Measurements from ENCODE around the gene UBAC1.
"Not testable (repeated sequence)": the region's sequence is repeated elsewhere in the genome, so short reads cannot be mapped to it uniquely, and the experiment has no call there.

The UBAC1 gene

DNA sequence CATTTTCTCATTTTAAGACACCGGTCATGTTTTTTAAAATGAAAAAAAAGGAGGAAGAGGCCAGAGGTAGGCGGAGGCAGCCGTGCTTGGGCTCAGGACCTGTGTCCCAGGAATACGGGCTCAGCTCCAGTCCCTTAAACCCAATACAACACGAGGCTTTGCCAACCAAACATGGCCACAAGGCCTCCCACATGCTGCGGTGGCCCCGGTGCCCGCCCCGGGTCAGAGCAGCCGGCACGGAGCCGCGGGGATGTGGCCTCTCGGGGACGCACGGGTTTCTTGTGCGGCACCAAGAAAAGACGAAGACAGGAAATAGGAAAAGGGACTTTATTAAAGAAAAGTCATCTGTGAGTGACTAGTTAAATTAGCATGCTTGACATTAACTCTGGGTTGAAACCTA, 28.5 kb downstream of the UBAC1 start:
- no peak for DNase-seq

DNA sequence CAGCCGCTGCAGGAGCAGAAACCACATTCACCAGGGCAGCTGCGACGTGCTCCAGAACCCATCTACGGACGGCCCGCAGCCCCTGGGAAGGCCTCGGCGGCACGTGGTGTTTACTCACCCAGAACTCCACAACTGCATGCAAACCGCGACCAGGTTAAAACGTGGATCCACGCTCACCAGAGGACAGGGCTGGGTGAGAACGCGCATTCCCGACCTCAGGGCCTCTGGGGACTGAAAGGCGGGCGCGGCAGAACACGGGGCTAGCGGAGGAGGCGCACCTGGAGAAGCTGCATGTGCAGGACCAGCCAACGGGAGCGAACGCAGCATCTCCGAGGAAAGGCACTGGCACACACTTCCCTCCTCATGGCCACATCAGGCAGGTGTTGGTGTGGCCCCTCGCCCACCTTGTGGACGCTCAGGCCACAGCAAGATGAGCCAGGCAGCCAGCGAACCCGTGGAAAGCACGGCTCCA, 29.8 kb downstream of the UBAC1 start:
- no peak for DNase-seq

DNA sequence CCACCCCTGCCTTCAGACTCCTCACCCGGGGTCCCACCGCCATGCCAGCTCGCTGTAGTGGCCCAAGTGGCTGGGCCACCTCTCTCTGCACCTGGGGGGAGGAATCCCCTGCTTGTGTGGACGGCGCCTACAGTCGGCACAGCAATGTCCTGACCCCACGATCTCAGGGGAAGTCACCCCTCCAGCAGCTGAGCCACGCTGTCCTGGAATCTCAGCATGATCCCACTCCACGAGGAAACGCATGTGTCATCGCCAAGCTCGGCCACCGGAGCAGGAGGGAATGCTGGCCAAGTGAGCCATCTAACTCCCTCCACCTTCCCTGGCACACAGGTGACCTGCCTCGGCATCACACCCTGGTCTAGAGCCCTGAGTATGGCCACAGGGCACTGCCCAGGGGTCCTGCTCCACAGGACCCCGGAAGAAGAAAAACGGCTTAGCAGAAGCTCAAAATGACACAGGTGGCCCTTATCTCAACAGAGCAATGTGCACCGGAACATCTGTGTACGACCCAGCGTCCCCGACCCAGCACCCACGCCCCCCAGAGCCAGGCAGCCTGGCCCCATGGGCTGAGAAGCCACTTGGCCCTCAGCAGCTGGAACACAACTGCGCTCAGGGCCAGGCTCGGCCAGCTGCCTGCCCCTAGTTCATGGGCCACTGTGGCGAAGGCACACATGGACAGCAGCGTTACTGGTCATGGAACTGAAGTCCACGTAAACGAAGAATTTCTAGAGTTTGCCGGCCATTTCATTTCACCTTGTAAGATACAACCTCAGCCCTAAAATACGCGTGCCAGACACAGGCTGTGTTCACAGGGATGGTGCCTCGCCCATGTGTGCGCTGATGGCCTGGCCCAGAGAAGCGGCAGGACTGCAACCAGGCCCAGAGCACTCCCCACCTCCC, 30.5 kb downstream of the UBAC1 start:
- no peak for DNase-seq

- DNase-seq = no peak
Measured at GRCh38 chr9:135929656-135930445, 31.3 kb downstream of the UBAC1 start.

DNA sequence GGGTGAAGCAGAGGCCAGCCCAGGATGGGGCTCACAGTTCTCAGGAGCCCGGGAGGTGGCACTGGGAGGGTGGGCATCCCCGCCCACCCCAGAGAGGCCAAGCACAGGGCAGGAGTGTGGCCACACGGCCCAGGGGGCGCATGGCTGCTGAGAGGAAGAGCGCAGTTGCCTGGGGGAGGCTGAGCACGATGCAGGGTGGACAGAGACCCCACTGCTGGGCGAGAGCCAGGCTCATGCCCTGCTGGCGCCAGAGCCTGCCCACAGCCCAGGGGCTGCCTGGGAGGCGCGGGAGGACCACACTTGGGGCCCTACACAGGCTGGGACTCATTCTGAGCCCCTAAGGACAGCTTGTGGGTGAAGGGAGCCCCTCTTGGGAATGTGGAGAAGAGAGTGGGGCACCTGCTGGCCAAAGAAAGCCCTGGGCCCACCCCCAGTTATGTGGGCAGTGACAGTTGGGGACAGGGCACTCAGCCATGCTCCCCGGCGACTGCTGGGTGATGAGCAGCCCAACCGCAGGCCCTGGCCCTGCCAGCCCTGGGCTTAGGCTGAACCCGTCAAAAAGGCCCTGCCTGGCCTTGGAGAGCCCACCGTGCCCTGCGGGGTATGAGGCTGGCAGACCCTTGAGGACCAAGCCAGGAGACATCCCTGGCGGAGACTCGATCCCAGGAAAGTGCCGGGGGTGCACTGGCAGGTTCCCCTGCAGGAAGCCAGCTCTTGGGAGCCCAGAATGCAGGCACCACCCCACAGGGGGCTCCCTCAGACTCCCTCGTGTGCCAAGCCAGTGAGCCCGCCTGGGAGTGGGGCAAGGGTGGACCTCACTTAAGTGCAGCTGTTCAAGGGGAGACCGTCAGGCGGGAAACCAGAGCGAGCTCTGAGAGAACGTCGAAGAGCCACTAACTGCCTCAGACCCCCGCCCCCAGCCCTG, 32.2 kb downstream of the UBAC1 start:
- no peak for DNase-seq

DNA sequence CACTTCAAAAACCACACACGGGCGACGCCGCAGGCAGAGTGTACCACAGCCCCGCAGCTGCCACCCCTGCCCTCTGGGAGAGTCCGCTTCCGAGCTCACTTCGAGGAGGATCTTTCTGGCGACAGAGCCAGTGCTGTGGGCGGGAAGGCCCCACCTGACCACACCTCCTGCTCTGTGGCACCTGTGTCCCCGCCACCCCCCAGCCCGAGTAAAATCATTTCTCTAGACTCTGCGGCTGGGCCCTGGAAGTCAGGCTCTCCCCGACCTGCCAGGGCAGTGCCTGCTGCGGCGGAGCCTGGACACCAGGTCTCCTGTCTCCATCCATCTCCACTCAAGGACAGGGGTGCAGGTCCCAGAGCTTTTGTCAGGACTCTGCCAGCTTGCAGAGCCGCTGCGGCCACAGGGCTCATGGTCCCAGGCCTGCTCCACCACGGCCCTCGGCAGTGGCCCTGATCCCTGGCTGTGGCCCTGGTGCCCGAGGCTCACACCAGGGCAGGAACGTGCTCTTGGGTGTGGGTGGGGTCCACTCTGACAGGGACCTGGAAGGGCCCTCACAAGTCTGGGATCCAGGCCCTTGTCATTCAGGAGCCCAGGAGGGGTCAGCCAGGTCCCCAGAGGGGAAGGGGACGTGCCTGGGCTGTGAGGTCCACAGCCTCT, 33.0 kb downstream of the UBAC1 start:
- no peak for DNase-seq

- no peak for DNase-seq
Measured at GRCh38 chr9:135927195-135928013, 33.8 kb downstream of the UBAC1 start.

DNA sequence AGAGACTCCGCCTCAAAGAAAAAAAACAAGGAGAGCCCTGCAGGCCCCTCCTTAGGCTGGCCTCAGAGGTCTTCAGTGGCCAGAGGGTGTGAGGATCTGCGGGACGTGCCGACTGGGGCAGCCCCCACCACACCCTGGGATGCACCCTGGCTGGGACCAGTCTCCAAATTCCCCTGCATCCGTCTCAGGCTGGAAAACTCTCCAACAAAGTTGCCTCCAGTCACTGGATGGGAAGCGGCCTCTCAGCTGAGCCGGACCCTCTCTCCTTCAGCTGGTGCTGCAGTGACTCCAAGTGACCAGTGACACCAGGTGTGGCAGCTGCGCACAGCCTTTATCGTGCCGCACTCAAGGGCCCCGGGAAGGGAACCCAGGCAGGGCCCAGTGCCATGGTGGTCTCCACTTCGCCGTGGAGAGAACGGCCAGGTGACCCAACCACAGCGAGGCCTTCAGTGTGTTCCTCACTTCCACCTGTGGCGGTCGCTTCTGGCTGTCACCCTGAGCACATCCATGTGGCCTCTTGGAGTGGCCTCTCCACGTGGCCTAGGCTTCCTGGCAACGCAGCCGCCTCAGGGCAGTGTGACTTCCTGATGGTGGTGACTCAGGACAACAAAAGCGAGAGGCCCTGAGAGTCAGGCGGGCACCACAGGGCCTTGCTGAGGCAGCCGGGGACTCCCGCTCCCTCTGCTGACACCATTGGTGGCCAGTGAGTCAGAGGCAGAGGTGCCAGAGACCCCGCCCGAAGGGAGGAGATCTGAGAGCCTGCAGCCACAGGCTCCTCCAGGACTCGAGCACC, 34.6 kb downstream of the UBAC1 start:
- DNase-seq = no peak

DNA sequence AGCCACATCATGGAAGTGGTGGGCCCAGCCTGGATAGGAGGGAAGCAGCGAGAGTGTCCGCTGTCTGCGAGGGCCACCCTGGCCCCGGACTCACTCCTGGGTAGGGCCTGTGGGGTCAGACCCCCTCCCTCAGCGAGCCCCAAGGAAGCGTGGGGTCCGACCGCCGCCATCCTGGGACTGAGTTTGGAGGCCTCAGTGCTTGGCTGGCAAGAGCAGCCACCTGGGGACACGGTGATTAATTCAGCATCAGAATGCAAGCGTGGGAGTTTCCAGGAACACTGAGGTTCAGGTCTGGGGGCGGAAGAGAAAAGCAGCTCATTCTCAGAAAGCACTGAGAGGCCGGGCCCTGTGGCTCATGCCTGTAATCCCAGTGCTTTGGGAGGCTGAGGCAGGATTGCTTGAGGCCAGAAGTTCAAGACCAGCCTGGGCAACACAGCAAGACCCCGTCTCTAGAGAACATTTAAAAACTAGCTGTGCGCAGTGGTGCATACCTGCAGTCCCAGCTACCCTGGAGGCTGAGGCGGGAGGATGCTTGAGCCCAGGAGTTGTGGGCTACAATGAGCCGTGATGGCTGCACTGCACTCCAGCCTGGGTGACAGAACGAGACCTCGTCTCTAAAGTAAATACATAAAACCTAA, 35.6 kb downstream of the UBAC1 start:
- no peak for DNase-seq

DNA sequence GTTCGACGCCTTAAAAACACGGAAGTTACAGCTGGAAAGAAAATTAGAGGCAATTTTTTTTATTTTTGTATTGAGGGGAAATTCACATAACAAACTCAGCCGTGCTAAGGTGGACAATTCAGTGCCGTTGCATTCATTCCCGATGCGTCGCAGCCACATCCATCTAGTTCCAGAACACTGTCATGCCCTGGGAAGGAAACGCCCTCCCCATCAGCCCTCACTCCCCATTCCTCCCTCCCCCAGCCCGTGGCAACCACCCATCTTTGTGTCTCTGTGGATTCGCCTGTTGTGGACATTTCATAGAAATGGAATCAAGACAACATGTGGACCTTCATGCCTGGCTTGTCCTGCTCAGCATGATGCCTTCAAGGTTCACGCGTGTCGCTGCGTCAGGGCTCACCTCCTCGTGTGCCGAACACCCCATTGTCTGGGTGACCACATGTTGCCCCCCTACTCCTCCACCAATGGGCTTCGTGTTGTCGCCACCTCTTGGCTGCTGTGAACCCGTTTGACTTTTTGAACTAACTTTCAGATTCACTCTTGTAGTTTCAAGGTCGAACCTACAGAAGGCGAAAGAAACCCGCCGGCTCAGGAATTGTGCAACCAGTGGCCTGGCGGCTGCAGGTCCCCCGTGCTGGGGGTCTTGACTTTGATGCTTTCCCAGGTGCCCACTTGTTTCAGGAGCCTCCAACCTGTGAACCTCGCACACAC, 36.4 kb downstream of the UBAC1 start:
- no peak for DNase-seq

DNA sequence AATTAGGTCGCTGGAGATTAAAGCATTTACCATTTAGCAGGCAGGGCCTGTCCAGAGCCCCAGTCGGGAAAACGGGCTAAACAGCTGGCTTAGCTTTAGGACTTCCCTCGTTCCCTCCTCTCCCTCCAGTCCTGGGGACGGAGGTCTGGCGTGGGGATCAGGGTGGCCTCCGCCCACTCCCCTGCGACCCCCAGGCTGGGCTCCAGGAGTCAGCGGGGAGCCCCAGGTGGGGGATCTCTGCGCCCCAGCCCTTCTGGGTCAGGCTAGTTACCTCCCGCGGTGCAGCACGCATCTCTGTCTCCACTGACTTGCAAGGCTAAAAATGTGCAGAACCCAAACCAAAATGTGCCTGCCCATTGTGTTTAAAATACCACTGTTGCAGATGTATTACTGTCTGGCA, 37.7 kb downstream of the UBAC1 start:
- no peak for DNase-seq

GRCh38 chr9:135921749-135922310, 39.3 kb downstream of the UBAC1 start:
- no peak for DNase-seq

- DNase-seq = no peak
Measured at GRCh38 chr9:135920973-135921585, 40.1 kb downstream of the UBAC1 start.

- DNase-seq = no peak
Measured at GRCh38 chr9:135920256-135920930, 40.8 kb downstream of the UBAC1 start.

DNA sequence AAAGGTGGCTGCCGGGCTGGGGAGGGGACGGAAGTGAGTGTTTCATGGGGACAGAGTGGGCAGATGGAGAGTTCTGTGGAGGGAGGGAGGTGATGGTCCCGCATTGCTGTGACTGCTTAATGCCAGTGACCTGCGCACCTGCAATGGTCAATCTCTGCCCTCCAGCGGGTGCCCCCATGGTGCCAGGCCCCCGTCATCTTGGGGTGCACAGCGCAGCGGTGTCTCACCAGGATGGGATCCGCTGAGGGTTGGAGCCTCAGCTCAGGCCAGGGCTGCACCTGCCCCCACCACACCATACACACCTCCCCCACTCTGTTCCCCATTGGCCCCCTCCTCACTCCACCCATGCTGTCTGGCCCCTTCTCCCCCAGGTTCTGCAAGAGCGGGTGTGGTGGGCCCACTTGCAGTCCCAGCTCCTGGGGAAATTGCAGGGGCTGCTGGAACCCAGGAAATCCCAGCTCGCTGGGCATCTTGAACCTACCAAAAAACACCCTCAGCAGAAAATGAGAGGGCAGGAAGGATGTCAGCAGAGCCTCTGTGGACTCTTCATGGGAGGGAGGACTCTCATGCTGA, 41.8 kb downstream of the UBAC1 start:
- DNase-seq = no peak

- not testable (repeated sequence) for DNase-seq
Measured at GRCh38 chr9:135916227-135916626, 44.9 kb downstream of the UBAC1 start.

GRCh38 chr9:135914921-135915320, 46.3 kb downstream of the UBAC1 start:
- DNase-seq = no peak

DNA sequence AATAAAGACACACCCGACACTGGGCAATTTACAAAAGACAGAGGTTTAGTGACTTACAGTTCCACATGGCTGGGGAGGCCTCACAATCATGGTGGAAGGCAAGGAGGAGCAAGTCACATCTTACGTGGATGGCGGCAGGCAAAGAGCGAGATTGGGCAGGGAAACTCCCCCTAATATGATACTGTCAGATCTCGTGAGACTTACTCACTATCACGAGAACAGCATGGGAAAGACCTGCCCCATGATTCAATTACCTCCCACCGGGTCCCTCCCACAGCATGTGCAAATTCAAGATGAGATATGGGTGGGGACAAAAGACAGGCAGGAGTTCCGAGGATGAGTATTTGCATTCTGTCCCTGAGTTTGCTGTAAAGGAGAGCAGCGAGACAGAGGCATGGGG, 49.9 kb downstream of the UBAC1 start:
- not testable (repeated sequence) for DNase-seq
